GM12872 (cell line): ENCODE data around the gene EXOC3L4.

ENCODE experiments used
- CTCF ChIP-seq: IDR thresholded peaks from 3 replicates; pipeline ENCODE4 v1.5.1; 2011; ENCODE audit warnings: low read depth, mild to moderate bottlenecking, low read length, moderate library complexity; ENCODE audit not compliant: insufficient read depth

Gene EXOC3L4

GRCh38 chr14:103097244-103097993 is 2.9 kb downstream of the EXOC3L4 start:
- no peak for TF ChIP-seq CTCF

GRCh38 chr14:103097994-103098957 is 3.8 kb downstream of the EXOC3L4 start:
- no peak for TF ChIP-seq CTCF

GRCh38 chr14:103099081-103099732 is 4.7 kb downstream of the EXOC3L4 start:
- TF ChIP-seq CTCF, result no peak

GRCh38 chr14:103099733-103100280 is 5.3 kb downstream of the EXOC3L4 start:
- no peak for TF ChIP-seq CTCF

- no peak for TF ChIP-seq CTCF
These were observed 6.0 kb downstream of the EXOC3L4 start for GRCh38 chr14:103100281-103101121.

- TF ChIP-seq CTCF, result no peak
These were observed 6.9 kb downstream of the EXOC3L4 start for GRCh38 chr14:103101257-103101962.
